ENCODE data around the gene KIAA0825.
A peak's percentile ranks its signal among the peaks of the same experiment; 100 is the strongest.

KIAA0825 gene

DNA sequence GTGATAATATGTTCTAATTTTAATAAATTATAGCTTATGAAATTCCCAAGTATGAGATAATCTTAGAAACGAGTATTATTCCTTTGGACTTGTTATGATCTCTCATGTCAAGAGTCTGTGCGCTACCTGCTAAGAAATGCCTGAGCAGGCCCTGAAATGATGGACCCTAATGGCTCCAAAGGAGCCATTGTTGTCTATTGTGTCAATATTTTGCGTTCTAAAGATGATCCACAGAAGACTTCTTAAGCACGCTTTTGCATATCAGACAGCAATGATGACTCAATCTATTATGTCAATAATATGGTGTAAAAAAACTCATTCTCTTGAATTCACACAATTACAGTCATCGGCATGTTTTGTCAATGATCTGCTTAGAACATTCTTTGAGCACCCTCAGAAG, 306.1 kb downstream of the KIAA0825 start:
- no peak for DNase-seq (ENCODE audit: low read depth, low spot score)
- in situ Hi-C loops (cut with HindIII; ENCODE audit: low sequenced_read_pairs): no loop called here
- H3K4me3 ChIP-seq (ENCODE audit: low read depth, low read length): no peak overlapping the region
- TF ChIP-seq CTCF (IDR thresholded peaks at IDR 0.05; ENCODE audit: low read depth, low read length): no peak

- no peak overlapping the region for H3K4me3 ChIP-seq (ENCODE audit: low read depth, low read length)
- in situ Hi-C loops (cut with HindIII; ENCODE audit: low sequenced_read_pairs): no loop called here
- no peak for TF ChIP-seq CTCF (IDR thresholded peaks at IDR 0.05; ENCODE audit: low read depth, low read length)
- no peak for DNase-seq (ENCODE audit: low read depth, low spot score)
Observed at GRCh38 chr5:94310833-94311232, 307.6 kb downstream of the KIAA0825 start.

GRCh38 chr5:94309141-94309540, 309.3 kb downstream of the KIAA0825 start:
- DNase-seq (ENCODE audit: low read depth, low spot score): no peak
- TF ChIP-seq CTCF (IDR thresholded peaks at IDR 0.05; ENCODE audit: low read depth, low read length): no peak
- in situ Hi-C loops (cut with HindIII; ENCODE audit: low sequenced_read_pairs): no loop called here
- no peak overlapping the region for H3K4me3 ChIP-seq (ENCODE audit: low read depth, low read length)

DNA sequence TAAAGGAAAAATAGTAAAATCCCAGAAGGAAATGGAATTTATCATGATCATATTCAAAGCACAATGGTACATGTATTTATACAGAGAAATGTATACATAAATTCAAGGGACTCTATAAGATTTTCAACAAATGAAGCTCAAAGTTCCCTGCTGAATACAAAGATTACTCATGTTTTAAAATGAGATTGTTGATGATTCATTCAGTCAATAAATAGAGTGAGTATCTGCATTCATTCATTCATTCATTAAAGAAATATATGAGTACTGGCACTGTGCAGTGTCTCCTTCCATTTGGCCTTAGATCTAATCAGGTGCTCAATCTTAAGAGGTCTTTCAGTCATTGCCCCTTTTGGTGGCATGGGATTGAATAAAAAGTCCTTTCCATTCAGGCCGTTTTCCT, 310.0 kb downstream of the KIAA0825 start:
- no peak overlapping the region for H3K4me3 ChIP-seq (ENCODE audit: low read depth, low read length)
- DNase-seq (ENCODE audit: low read depth, low spot score): no peak
- TF ChIP-seq CTCF (IDR thresholded peaks at IDR 0.05; ENCODE audit: low read depth, low read length): no peak
- in situ Hi-C loops (cut with HindIII; ENCODE audit: low sequenced_read_pairs): no loop called here

DNA sequence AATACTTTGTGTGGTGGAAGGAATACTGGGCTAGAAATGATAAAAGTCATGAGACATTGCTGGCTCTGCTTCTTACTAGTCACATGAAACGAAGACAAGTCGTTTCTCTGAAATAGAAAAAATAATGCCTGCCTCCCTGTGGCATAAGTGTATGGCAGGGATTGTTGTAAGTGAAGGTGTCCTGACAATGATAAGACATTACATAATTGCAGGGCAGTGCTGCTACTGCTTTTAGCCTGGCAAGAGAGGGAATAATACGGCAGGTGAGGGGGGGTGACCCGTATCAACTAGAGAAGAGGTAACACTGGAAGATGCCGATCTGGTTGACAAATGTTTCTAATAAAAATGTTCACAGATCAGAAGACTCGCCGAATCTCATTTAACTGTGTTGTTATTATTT, 314.3 kb downstream of the KIAA0825 start:
- in situ Hi-C loops (cut with HindIII; ENCODE audit: low sequenced_read_pairs): no loop called here
- TF ChIP-seq CTCF (IDR thresholded peaks at IDR 0.05; ENCODE audit: low read depth, low read length): no peak
- no peak overlapping the region for H3K4me3 ChIP-seq (ENCODE audit: low read depth, low read length)
- DNase-seq (ENCODE audit: low read depth, low spot score): no peak

DNA sequence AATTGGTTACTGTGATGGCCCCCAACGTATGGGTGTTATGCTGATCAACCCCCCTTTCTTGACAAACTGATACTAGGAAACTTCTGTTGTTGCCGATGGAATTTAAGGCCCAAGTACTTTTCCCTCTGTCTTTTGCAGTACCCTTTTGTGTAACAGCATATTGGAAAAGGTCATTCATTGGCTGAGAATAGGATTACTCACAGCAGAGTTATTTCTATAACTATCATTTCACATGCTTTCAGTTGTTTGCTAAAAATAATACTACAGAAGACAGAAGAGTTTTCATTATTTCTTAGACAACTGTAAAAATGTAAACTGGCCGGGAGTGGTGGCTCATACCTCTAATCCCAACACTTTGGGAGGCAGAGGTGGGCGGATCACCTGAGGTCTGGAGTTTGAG, 329.5 kb downstream of the KIAA0825 start:
- no peak for TF ChIP-seq CTCF (IDR thresholded peaks at IDR 0.05; ENCODE audit: low read depth, low read length)
- in situ Hi-C loops (cut with HindIII; ENCODE audit: low sequenced_read_pairs): no loop called here
- peak; percentile 39 for DNase-seq (ENCODE audit: low read depth, low spot score)
- H3K4me3 ChIP-seq (ENCODE audit: low read depth, low read length): no peak overlapping the region

- DNase-seq (ENCODE audit: low read depth, low spot score): no peak
- TF ChIP-seq CTCF (IDR thresholded peaks at IDR 0.05; ENCODE audit: low read depth, low read length): no peak
- in situ Hi-C loops (cut with HindIII; ENCODE audit: low sequenced_read_pairs): no loop called here
Observed at GRCh38 chr5:94285984-94286383, 332.4 kb downstream of the KIAA0825 start.

More at GRCh38 chr5:94285984-94286383, 332.4 kb downstream of the KIAA0825 start:
- H3K4me3 ChIP-seq (ENCODE audit: low read depth, low read length): no peak overlapping the region

All from astrocyte of the spinal cord (primary cell).